Small intestine (tissue), 16 donors: Measurements from ENCODE around the gene ATG9B. TPM values are rescaled to one million over a fixed set of nuclear protein-coding genes. Genes with fewer than 3 reads are reported as not detected.

Experiments used
- DNase-seq, 2 donors: peaks; one replicate each; pipeline versions ENCODE4 v3.0.0 to v3.0.0-alpha.2; 2013
- FAIRE-seq: peaks from 2 replicates; lab custom pipeline; 2012; peaks lifted over from hg19 to GRCh38; lab: Jason Lieb, UNC
- H3K27ac ChIP-seq, 3 donors: one replicate each; pipeline ENCODE4 v1.5.1; 2013; ENCODE audit warnings: low read length in 2 of 3, mild to moderate bottlenecking in 2 of 3, control low read depth in 1 of 3, inconsistent platforms in 1 of 3, low read depth in 1 of 3, moderate library complexity in 1 of 3
- H3K27me3 ChIP-seq, 3 donors: one replicate each; pipeline ENCODE4 v1.6.1; 2013; ENCODE audit warnings: low read length in 3 of 3, inconsistent platforms in 1 of 3; ENCODE audit not compliant: control insufficient read depth in 3 of 3, insufficient read depth in 3 of 3
- H3K36me3 ChIP-seq, 3 donors: one replicate each; pipeline ENCODE4 v1.6.1; 2013; ENCODE audit warnings: low read length in 3 of 3, inconsistent platforms in 1 of 3, low read depth in 1 of 3, mild to moderate bottlenecking in 1 of 3, moderate library complexity in 1 of 3; ENCODE audit not compliant: control insufficient read depth in 3 of 3, insufficient read depth in 2 of 3
- H3K4me1 ChIP-seq, 3 donors: one replicate each; pipeline ENCODE4 v1.6.1; 2013; ENCODE audit warnings: low read length in 2 of 3, inconsistent platforms in 1 of 3, low read depth in 1 of 3, mild to moderate bottlenecking in 1 of 3, moderate library complexity in 1 of 3; ENCODE audit not compliant: control insufficient read depth in 3 of 3, insufficient read depth in 2 of 3
- H3K4me3 ChIP-seq, 3 donors: one replicate each; pipeline ENCODE4 v1.5.1; 2013; ENCODE audit warnings: low read length in 3 of 3, control low read depth in 1 of 3, inconsistent platforms in 1 of 3, low read depth in 1 of 3, mild to moderate bottlenecking in 1 of 3, moderate library complexity in 1 of 3
- H3K9me3 ChIP-seq, 2 donors: one replicate each; pipeline ENCODE4 v1.6.1; 2013; ENCODE audit warnings: low read depth in 1 of 2, low read length in 1 of 2; ENCODE audit not compliant: control insufficient read depth in 2 of 2, insufficient read depth in 1 of 2
- WGBS, 3 donors: extraction: QIAGEN DNeasy Blood & Tissue Kit; methylation state at CpG; one replicate each; pipeline ENCODE4 v1.1.7; 2013; 5-methylcytosine and 5-hydroxymethylcytosine counted together
- long read RNA-seq, 10 donors: transcript quantifications; one replicate each; lab custom pipeline, GENCODE V29; 2026
- polyA plus RNA-seq, 4 donors: library from polyadenylated mRNA; stranded (reverse) in 3 of 4; unstranded in 1 of 4; fragments of 200-250 nt in 3 of 4; fragments of 120-200 nt in 1 of 4; gene quantifications; one replicate each; pipeline versions ENCODE4 v1.2.1 to v1.2.3, GENCODE V29; 2013
- donor health status: healthy with polysubstance abuse.
- donor health status: control.
- donor health status: control.
- donor health status: Bipolar disorder and iron deficiency.
- donor health status: healthy.

ATG9B gene
- 1 to 10 TPM in 2 of 4 donors, under 1 TPM in 2; 0.22 to 1.6 (median 0.77) TPM for polyA plus RNA-seq
- long read RNA-seq, donor 1, result 0 reads
- long read RNA-seq, donor 2, result 0 reads
- long read RNA-seq, donor 3, result 0 reads
- long read RNA-seq, donor 4, result 0 reads
- long read RNA-seq, donor 5, result 0 reads
- long read RNA-seq, donor 6, result 0 reads
- long read RNA-seq, donor 7, result 0 reads
- long read RNA-seq, donor 8, result 0 reads
- long read RNA-seq, donor 9, result 0 reads
- long read RNA-seq, donor 10, result 0 reads

- FAIRE-seq (no peak), DNase-seq (no peak)
- Histone ChIP-seq H3K27me3 (peaks cover 0 to 18% (median 5%) of the 10 kb centered on the region in 3 donors), H3K36me3 (no peaks in the 10 kb centered on the region), H3K4me3 (no peak within 1 kb of the TSS), H3K27ac (no peak within 1 kb of the TSS), H3K9me3 (no peaks in the 10 kb centered on the region), H3K4me1 (peaks cover 0 to 16% (median 0%) of the 10 kb centered on the region in 3 donors)
- whole genome bisulfite sequencing, 3 donors, result 70 to 73% (median 73%) methylated on average over 4 of the region's 4 CpGs
Observed at GRCh38 chr7:151024435-151025056, at the start of gene ATG9B. Gene ATG9B, minus strand, starts transcription at chr7:151024494. Its CDS starts 71 bp downstream, at chr7:151024423.

DNA sequence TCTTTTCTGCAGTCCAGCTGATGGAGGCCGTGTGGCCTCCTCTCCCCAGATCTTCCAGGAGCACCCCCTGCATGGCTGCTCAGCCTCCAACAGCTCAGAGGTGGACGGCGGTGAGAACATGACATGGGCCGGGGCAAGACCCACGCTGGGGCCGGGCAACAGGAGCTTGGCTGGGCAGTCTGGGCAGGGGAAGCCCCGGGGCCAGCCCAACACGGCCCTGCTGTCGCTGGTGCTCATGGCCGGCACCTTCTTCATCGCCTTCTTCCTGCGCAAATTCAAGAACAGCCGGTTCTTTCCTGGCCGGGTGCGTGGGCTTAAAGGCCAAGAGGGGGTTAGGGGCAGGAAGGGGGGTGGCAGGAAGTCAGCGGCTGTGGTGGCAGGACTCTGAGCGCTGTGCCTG is 49.7 kb upstream of the ATG9B start:
- Histone ChIP-seq H3K9me3 (no peaks in the 10 kb centered on the region), H3K36me3 (peaks cover 9 to 99% (median 20%) of the 10 kb centered on the region in 3 donors), H3K4me1 (peaks cover 0 to 15% (median 0%) of the 10 kb centered on the region in 3 donors), H3K4me3 (no peak overlapping the region), H3K27ac (no peak overlapping the region), H3K27me3 (no peaks in the 10 kb centered on the region)
- FAIRE-seq (no peak), DNase-seq (no peak)
- 84 to 89% (median 86%) methylated on average over 17 of the region's 17 CpGs for WGBS, 3 donors

- Histone ChIP-seq H3K9me3 (no peaks in the 10 kb centered on the region), H3K27me3 (no peaks in the 10 kb centered on the region), H3K4me3 (no peak overlapping the region), H3K36me3 (peaks cover 16 to 100% (median 22%) of the 10 kb centered on the region in 3 donors), H3K4me1 (no peaks in the 10 kb centered on the region), H3K27ac (no peak overlapping the region)
- 93 to 95% (median 93%) methylated on average over 26 to 39 of the region's 39 CpGs for WGBS, 3 donors
- DNase-seq (no peak), FAIRE-seq (no peak)
Observed at GRCh38 chr7:151071032-151071866, 47.0 kb upstream of the ATG9B start.

- no peak overlapping the region for H3K27ac ChIP-seq
- WGBS, 3 donors, result 91 to 94% (median 94%) methylated on average over 15 of the region's 15 CpGs
- peaks cover 11 to 100% (median 25%) of the 10 kb centered on the region in 3 donors for H3K36me3 ChIP-seq
- no peaks in the 10 kb centered on the region for H3K27me3 ChIP-seq
- no peaks in the 10 kb centered on the region for H3K4me1 ChIP-seq
- no peak overlapping the region for H3K4me3 ChIP-seq
- FAIRE-seq (no peak), DNase-seq (no peak)
- no peaks in the 10 kb centered on the region for H3K9me3 ChIP-seq
Observed at GRCh38 chr7:151070574-151070960, 46.3 kb upstream of the ATG9B start.

DNA sequence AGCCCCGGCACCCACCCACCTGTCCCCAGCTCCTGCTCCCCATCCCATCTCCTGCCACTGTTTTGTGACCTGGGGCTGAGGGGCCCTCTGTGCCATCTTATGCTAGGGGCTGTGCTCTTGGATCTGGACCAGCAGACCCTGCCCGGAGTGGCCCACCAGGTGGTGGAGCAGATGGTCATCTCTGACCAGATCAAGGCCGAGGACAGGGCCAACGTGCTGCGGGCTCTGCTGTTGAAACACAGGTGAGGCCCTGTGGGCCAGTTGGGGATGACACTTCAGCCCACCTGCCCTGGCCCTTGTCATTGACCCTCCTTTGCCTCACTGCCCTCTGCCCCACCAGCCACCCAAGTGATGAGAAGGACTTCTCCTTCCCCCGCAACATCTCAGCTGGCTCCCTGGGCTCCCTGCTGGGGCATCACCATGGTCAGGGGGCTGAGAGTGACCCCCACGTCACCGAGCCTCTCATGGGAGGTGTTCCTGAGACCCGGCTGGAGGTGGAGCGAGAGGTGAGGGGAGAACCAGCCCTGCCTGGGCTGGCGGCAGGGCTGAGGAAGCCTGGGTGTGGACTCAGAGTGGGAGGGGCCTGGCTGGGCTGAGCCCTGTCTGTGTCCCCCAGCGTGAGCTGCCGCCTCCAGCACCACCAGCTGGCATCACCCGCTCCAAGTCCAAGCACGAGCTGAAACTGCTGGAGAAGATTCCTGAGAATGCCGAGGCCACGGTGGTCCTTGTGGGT is 45.7 kb upstream of the ATG9B start:
- 86 to 90% (median 90%) methylated on average over 17 of the region's 17 CpGs for WGBS, 3 donors
- Histone ChIP-seq H3K27me3 (no peaks in the 10 kb centered on the region), H3K36me3 (peaks cover 10 to 100% (median 25%) of the 10 kb centered on the region in 3 donors), H3K27ac (no peak overlapping the region), H3K4me3 (no peak overlapping the region), H3K4me1 (no peaks in the 10 kb centered on the region), H3K9me3 (no peaks in the 10 kb centered on the region)
- no peak for FAIRE-seq
- no peak for DNase-seq

DNA sequence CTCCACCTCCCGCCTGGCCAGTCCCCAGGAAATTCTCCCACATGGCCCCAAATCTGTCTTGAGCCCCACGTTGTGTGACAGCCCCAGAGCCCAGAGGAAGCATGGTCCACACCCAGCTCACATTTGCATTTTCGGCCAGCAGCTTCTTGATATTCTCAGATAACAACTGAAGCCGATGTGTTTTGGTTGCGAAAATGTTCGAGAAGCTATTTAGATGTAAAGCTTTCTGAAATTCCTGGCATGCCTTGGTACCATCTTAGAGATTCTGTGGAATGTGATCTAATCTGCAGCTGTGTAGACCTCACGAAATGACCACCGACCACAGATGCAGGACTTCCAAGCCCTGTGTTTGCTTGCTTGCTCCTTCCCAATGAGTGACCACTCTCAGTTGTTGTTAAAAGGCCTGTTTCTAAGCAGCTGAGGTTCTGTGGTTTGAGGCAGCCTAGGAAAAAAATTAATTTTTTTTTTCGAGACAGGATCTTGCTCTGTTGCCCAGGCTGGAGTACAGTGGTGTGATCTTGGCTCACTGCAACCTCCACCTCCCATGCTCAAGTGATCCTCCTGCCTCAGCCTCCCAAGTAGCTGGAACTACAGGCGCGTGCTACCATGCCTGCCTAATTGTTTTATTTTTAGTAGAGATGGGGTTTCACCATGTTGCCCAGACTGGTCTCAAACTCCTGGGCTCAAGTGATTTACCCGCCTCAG is 43.9 kb upstream of the ATG9B start:
- Histone ChIP-seq H3K36me3 (peaks cover 9 to 98% (median 29%) of the 10 kb centered on the region in 3 donors), H3K27ac (no peak overlapping the region)

DNA sequence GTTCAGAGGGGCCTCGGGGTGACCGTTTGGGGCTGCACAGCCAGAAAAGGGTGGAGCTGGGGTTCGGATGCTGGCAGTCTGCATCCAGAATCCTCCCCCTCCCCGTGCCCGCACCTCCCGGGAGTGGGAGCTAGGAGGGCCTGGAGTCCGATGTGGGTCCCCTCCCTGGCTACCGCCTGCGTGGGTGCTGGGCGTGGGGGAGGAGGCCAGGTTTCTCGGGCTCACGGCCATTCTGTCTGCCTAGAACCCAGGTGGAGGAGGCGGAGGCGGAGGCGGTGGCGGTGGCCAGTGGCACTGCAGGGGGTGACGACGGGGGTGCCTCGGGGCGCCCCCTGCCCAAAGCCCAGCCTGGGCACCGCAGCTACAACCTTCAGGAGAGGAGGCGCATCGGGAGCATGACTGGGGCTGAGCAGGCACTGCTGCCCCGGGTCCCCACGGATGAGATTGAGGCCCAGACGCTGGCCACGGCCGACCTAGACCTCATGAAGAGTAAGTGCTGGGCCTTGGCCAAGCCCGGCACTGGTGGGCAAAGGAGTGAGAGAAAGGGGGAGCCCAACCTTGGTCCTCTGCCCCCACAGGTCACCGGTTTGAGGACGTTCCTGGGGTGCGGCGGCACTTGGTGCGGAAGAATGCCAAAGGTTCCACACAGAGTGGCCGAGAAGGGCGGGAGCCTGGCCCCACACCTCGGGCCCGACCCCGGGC is 42.1 kb upstream of the ATG9B start:
- H3K4me3 ChIP-seq, result no peak overlapping the region
- peaks cover 0 to 15% (median 0%) of the 10 kb centered on the region in 3 donors for H3K4me1 ChIP-seq
- no peak for FAIRE-seq
- no peaks in the 10 kb centered on the region for H3K9me3 ChIP-seq
- H3K36me3 ChIP-seq, result peaks cover 9 to 90% (median 22%) of the 10 kb centered on the region in 3 donors
- WGBS, 3 donors, result 90 to 94% (median 94%) methylated on average over 36 to 39 of the region's 39 CpGs
- H3K27me3 ChIP-seq, result no peaks in the 10 kb centered on the region
- no peak overlapping the region for H3K27ac ChIP-seq
- DNase-seq, result no peak

More for the DNA sequence above, 43.9 kb upstream of the ATG9B start:
- Histone ChIP-seq H3K4me3 (no peak overlapping the region), H3K4me1 (peaks cover 0 to 7% (median 0%) of the 10 kb centered on the region in 3 donors), H3K9me3 (no peaks in the 10 kb centered on the region), H3K27me3 (no peaks in the 10 kb centered on the region)
- WGBS, 3 donors, result 88 to 96% (median 93%) methylated on average over 12 of the region's 12 CpGs
- no peak for DNase-seq
- no peak for FAIRE-seq
